ENCODE measurements around the gene AKAP17A.
"Not testable (repeated sequence)": the region's sequence is repeated elsewhere in the genome, so short reads cannot be mapped to it uniquely, and the experiment has no call there.

Gene AKAP17A

DNA sequence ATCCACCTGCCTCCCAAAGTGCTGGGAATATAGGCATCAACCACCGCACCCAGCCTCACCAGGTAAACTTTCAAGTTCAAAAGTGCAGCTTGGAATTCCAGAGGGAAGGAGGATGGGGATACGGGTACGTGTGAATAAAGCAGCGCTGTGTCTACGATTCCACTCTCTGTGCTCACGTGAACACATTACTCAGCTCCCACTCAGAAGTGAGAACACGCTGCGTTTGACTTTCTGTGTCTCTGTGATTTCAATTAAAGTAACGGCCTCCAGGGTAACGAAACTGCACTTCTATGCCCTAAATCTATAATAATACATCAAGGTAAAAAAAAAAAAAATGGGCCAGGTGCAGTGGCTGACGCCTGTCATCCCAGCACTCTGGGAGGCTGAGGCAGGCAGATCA is 15.1 kb downstream of the AKAP17A start:
- DNase-seq, result no peak

DNA sequence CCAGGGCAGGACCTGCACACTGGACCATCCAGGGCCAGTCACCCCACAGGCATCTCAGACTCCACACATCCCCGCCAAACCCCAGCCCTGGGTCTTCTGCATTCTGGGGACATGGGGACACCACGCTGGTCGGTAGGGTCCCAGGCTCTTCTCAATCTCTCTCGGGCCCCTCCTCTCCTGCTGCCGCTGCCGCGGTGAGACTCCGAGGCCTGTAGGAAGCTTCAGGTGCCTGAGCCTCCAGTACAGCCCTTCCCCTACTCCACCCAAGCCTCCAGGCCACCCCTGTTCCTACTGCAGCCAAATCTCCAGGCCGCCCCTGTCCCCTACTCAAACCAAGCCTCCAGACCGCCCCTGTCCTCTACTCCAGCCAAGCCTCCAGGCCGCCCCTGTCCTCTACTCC is 17.9 kb downstream of the AKAP17A start:
- no peak for DNase-seq

- DNase-seq, result no peak
Measured at GRCh38 chrX:1609762-1610161, 18.4 kb downstream of the AKAP17A start.

- no peak for DNase-seq
Measured at GRCh38 chrX:1610166-1610565, 18.8 kb downstream of the AKAP17A start.

- no peak for DNase-seq
Measured at GRCh38 chrX:1610736-1611135, 19.3 kb downstream of the AKAP17A start.

DNA sequence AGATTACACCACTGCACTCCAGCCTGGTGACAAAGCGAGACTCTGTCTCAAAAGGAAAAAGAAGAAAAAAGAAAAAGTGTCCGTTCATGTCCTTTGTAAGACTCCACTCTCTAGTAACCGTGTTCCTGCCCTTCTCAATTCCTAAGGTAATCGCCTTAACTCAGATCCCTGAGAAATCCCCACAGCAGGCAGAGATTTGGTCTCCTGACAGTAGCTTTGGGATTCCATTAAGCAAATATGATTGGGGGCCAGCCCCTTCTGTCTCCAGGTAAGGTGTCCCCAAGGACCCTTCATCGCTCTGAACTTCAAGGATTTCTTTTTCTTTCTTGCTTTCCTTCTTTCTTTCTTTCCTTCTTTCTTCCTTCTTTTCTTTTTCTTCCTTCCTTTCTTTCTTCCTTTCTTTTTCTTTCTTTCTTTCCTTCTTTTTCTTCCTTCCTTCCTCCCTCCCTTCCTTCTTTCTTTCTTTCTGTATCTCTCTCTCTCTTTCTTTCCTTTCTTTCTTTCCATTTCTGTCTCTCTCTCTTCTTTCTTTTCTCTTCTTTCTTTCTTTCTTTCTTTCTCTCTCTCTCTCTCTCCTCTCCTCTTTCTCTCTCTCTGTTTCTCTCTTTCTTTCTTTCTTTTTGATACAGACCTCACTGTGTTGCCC is 21.4 kb downstream of the AKAP17A start:
- DNase-seq, result no peak

- no peak for DNase-seq
Measured at GRCh38 chrX:1614927-1615326, 23.5 kb downstream of the AKAP17A start, which contains the start of gene ASMT. Gene ASMT (plus strand): TSS chrX:1615059. CDS start chrX:1615200, 141 bp downstream.

GRCh38 chrX:1618689-1619088 is 27.3 kb downstream of the AKAP17A start:
- no peak for DNase-seq

DNA sequence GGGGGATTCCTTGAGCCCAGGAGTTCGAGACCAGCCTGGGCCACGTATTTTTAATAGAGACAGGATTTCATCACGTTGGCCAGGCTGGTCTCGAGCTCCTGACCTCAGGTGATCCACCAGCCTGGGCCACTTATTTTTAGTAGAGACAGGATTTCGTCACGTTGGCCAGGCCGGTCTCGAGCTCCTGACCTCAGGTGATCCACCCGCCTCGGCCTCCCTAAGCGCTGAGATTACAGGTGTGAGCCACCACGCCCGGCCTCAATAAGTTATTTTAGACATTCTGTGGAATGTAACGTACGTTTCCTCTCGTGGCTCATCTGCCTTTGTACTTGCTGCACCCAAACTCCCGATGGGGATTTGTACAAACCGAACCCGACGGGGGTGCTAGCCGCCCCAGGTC is 32.3 kb downstream of the AKAP17A start:
- no peak for DNase-seq

GRCh38 chrX:1624158-1624860 is 32.9 kb downstream of the AKAP17A start:
- not testable (repeated sequence) for DNase-seq

DNA sequence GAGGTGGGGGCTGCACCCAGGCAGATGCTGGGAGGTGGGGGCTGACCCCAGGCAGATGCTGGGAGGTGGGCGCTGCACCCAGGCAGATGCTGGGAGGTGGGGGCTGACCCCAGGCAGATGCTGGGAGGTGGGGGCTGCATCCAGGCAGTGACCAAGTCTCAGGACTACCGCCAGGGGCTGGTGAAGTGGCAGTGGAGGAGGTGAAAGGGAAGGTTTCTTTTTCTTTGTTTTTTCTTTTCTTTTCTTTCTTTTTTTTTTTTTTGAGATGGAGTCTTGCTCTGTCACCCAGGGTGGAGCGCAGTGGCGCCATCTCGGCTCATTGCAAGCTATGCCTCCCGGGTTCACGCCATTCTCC is 33.4 kb downstream of the AKAP17A start:
- DNase-seq, result not testable (repeated sequence)

DNA sequence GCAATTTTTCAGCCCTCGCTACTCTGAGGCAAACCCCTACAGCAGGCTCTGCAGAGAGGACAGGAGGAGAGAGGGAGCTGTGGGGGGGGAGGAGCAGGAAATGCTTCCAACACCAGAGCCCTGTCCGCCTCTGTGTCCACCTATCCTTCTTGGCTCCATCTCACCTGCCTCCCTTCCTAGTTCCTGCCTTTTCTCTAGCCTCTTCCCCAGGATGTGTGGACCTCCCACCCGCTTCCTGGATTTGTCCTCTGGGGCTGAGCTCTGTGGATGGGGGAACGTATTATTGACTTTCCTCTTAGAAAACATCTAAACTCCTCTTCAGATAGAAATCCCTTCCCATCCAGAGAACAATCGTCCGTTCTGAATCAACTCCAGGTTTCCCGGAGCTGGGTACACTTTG is 37.8 kb downstream of the AKAP17A start:
- DNase-seq, result no peak

DNA sequence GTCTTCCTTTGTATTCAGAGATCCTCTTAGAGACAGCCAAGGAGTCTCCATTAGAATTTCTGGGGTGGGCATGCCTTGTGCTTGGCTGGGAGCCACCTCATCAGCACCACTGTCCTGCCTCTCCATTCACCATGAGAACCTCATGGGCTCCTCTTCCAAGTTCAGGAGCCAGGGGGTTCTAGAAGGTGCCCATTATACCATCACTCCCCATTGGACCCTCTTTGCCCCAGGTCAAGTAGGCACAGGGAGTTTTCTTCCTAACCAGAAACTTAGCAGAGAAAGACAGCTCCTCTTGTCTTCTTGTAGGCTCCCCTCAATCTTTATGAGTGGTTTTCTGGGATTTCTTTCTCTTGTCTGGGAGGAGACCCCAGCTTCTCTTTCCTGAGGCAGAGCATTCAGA is 54.6 kb downstream of the AKAP17A start:
- no peak for DNase-seq

GRCh38 chrX:1649621-1650020 is 58.2 kb downstream of the AKAP17A start:
- peak; percentile 3 for DNase-seq

All from NCI-H2171 (cell line).